ENCODE results near the gene PAPPA2.

PAPPA2 gene

DNA sequence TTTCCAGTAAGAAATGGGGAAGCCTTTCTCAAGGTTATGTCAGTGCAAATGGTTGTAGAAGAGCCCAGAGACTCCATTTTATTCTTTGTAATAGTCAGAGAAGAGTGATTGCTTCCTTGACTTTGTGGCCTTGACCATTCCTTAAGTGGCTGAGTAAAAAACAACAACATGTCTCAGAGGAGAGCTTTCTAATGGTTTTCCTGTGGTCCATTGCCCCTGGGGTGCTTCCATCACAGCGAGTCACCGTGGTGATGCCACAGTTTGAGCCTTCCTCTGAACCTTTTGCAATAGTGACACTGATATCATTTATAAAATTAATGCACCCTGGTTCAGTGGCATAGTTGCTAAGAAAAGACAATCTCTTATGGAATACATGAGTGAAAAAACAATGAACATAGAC, 38.6 kb downstream of the PAPPA2 start:
- no peak for DNase-seq (ENCODE audit: low read depth)

DNA sequence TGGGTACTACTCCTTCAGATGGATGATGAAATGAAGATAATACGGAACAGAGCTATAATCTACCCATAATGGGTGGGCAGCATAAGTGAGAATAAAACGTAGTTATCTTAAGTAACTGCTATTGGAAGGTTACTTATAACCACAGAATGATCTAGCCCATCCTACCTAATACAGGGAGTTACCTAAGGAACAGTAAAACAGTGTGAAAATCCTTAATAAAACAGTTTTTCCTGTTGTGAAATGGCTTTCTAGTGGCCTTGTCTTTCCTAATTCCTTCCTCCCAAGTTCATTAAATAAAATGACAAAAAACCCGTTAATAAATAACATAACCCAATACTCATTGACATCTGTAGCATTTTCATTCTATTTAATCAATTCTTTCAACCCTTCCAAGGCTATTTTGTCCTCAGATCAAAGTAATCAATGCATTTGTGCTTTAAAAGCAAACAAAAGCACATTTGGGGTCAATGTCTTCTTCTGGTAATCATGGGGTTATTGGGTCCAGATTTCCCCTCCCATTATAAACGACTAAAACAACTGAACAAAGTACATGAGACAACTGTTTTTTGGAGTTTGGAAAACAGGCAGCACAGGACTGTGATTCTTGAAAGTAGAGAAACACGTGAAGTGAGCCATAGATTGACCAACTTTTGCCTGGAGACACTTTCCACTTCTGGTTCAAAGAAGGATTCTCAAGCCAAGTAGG, 42.0 kb downstream of the PAPPA2 start:
- no peak for DNase-seq (ENCODE audit: low read depth)

DNA sequence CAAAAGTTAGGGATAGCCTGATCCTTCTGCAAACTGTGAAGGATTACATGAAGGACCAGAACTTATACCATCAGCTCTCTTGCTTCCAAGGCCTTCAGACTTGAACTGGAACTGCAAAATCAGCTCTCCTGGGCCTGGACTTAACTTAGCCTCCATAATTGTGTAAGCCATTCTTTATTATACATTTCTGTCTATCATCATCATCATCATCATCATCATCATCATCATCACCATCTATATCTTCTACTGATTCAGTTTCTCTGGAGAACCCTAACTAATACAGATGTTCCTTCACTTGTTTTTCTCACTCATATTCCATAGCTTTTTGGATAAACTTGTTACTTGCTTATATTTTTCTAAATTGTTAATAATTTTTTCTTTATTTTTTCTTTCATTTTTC, 50.0 kb downstream of the PAPPA2 start:
- DNase-seq (ENCODE audit: low read depth) = no peak

DNA sequence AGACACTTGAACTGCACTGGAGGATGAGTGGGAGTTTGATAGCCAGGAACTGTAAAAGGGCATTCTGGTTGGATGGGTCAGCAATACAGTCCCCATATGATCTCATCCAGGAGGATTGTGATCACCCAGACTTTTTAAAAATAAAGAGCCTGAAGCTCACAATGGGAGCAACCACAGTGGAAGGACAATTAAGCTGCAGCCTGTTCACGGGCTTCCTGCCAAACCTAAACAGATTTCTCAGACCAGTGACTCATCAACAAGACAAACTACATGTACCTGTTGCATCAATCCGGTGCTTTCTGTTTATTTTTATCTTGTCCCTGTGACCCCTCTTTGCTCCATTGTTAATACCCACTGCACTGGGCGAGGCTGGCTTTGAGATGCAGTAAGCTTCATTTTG, 52.3 kb downstream of the PAPPA2 start:
- DNase-seq (ENCODE audit: low read depth) = no peak

DNA sequence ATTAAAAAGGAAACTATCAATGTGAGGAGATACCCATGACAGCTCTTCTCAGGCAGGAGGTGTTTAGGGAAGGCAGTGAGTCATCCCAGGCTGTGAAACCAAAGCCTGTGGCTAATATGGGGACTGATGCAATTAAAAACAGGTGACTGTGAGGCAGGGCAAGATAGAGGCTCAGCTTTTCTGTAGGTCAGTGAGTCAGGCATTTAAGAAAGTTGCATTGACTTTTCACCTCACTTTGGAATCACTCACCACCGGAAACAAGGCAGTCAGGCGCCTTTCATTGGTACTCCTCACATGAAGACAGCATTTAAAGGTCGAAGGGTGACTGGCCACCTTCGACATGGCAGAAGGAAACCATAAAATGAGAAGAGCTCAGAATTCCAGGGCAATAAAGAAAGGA, 54.5 kb downstream of the PAPPA2 start:
- DNase-seq (ENCODE audit: low read depth) = no peak

DNA sequence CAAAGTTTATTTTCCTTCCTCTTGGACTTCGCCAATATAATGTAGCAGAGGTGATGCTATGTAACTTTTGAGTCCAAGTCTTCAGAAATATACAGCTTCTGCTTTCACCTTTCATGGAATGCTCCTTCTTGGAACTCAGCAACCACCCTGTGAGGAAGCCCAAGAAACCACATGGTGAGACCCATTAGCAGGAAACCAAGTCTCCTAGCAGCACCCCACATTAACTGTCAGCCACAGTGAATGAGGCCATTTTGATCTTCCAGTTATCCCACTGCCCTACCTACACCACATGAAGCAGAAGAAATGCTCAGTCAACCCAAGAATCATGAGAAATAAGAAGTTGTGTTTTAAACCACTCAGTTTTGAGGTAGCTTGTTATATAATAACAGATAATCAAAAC, 58.2 kb downstream of the PAPPA2 start:
- DNase-seq (ENCODE audit: low read depth) = no peak

DNA sequence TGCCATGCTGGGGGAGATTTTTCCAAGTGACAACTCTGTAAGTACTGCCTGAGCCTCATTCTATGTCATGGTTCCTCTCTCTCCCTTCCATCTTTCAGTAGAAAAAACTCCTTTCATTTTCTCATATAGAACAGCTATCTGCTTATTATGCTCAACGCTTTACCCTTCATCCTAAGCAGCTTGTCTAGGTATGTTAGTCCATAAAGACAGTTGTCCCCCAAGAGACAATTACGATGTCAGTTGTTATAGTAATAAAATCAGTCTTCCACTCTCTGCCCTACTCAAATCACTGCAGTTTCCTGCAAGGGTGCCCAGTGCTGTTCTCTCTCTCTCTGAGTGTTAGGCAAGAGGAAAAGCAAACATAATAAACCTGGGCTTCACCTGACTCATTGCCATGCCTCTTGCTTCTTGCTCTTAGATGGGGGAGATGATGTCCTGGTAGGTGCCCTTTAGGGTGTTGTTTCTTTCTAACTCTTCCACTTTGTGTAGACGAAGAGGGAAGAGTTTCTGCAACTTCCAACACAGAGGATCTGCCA, 59.4 kb downstream of the PAPPA2 start:
- no peak for DNase-seq (ENCODE audit: low read depth)

DNA sequence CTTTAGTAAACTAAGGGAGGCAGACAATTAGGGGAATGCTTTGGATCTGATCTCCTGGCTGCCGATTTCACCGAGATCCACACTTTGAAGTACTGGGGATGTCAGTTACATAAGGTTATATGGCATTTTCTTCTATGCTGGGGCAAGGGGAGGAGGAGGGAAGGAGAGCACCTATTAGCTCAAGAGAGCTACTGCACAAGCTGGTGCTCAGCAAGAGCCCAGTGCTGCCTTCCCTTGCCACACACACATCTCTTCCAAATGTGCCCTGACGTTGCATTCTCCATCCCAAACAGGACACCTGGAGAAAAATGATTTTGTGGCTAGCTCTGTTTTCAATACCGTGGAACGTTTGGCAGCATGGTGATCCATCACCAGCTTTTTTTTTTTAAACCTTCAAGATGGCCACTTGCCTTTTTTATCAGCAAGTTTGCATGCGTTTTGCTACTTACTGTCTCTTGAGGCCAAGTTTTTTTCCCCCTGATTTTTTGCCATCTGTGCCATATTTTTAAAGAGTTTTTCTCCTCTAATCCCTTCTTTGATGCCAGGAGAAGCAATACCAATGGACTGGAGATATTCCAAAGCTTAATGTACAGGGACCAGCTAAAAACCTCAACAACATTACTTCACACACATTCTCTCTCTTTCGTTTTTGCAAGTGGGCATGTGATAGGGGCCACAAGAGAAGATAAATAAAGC, 66.6 kb downstream of the PAPPA2 start:
- no peak for DNase-seq (ENCODE audit: low read depth)

DNA sequence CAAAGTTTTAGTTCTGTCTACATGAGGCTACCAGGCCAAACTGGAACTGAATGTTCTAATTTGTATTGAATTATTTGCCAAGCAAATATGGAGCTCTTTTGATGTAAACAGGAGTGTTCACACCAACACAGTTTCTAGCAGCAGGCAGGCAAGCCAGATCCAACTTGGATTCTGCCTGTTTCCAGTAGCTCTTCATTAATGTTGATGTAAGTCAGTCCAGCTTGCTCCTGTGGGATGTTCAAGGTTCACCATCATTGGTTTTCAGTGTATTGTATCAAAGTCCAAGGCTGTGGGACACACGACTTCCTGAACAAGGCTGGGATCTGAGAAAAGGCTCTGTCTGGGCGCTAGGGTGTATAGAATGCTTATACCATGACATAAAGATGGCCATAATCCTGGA, 68.1 kb downstream of the PAPPA2 start:
- DNase-seq (ENCODE audit: low read depth) = no peak

DNA sequence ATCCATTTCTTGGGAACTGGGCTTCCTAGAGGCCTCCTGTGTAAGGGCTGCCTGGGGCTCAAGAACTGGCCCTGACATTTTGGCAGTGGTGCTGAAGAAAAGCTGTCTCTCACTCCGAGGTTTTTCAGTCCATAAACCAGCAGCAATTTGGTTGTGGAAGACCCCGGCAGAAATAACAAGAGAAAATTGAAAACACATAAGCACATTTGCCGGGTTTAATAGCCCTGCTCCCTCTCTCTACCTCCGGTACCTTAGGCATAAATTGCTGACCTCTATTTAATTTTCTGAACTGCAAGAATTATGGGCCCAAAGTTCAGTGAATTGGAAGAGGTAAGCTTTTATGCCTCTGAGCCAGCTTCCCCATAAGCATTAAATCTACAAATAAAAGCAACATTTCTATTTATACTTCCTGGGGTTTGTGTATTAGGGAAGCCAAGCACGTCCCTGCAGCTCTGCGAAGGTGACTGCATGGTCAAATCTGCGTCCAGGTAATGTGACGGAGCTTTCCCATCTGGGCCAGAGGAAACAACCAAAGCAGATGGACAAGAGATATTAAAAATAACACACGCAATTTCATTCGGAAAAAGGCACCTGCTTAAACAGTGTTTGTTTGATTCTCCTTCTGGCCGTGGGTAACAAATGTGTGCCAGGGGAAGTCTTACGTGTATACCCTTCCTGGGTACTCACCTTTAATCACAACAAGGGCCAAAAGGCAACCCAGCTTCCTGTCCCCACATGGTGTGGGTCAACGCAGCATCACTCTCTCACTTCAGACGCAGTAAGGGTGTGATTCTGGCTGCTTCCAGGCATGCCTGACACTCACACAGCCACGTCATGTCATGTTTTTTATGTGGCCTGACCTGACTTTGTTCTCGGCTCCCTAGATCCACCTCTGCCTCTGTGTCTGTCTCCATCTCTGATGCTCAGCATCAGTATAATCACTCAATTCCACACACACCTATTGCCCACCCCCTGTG, 69.2 kb downstream of the PAPPA2 start:
- DNase-seq (ENCODE audit: low read depth) = no peak

DNA sequence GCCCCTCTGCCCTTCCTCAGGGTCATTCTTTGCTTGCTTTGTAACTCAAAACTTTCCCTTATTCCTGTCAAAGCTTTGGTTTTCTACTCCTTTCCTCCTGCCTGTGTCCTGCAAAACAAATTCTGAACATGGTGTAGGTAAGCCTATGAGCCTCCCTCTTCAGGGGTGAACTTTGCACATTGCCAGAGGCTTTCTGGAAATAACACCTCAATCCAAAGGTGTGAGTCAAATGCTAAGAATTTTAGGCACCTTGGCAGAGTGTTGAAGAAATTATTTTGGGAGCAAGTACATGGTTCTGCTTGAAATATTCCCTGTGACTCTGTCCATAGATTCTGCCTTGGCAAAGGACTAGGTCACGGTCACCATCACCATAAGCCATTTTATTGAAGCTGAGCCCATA, 70.0 kb downstream of the PAPPA2 start:
- no peak for DNase-seq (ENCODE audit: low read depth)

DNA sequence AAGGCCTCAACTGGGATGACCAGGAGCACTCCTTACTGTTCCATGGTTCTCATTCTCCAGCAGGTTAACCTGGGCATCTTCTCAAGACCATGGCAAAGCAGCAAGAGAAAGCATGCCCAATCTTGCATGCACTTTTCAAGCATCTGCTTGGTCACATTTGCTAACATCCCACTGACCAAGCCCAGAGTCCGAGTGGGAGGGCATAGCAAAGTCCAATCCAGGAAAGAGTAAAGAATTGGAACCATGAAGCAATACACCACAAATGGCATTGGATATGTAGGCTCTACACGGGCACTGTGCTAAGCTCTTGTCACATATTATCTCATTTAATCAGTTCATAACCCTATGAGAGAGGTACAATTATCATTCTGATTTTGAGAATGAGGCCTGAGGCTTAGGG, 73.6 kb downstream of the PAPPA2 start:
- DNase-seq (ENCODE audit: low read depth) = no peak

DNA sequence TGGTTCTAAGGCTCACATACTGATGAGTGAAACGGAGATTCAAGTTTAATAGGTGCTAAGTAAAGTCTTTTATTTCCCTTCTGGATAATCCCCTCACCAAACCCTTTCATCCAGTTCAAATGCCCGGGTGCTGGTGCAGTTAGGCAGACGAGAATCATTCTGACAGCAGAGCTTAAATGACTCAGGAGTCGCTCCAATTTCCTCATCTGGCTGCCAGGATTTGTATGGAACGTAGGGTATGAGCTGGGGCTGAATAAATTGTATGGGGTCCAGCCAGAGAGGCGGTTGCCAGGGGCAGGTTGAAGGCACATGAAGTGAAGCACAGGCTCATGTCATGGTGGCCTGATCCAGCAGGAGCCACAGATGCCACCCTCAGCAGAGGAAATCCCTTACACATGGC, 76.0 kb downstream of the PAPPA2 start:
- no peak for DNase-seq (ENCODE audit: low read depth)

DNA sequence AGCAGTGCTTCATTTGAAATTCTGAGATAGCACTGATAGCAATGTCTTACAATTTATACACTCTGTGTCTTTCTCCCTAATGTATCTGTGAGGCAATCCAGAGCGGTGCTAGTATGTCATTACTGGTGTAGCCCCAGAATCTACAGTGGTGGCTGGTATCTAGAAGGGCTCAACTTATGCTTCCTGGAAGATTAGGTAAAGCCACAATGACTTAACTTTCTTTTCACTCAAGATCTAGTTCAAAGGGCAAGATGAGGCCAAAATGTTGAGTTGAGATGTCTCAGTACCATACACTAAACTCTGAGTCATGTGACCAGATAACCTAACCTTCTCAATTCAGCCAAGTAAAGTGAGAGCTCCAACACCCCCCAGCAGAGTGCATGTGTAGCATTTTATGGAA, 77.5 kb downstream of the PAPPA2 start:
- DNase-seq (ENCODE audit: low read depth) = no peak

DNA sequence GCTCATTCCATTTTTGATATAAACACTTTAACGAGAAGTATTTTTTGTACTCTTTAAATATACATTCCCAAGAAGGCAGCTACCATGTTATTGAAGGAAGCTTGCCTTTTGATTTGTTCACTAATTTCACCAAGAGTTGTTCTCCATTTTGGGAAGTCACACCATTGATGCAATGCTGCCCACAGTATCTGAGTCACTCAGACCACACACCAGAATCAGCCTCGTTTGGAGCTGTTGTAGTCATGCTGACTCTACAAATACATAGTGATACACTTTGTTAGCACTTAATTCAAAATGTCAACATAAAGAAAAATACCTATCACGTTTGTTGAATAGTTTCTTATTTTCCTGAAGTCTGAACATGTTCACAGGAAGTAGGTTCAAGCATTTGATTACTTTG, 78.7 kb downstream of the PAPPA2 start:
- no peak for DNase-seq (ENCODE audit: low read depth)

DNA sequence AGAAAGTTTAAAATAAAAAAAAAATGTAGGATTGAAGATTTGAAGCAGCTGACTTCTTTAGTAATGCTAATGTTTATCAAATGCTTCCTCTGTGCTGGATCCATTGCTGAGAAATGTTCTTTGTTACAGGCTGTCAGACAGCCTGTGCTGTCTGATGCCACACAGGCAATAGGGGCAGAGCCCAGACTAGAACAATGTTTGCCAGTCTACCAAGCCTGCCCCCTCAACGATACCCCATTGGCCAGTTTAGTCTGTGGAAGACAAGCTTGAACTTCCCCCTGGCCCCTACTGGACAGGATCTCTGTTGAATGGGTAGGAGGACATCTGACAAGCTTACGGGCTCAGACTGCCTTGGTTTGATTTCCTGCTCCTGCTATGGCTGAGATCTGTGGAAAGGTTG, 79.4 kb downstream of the PAPPA2 start:
- DNase-seq (ENCODE audit: low read depth) = no peak

DNA sequence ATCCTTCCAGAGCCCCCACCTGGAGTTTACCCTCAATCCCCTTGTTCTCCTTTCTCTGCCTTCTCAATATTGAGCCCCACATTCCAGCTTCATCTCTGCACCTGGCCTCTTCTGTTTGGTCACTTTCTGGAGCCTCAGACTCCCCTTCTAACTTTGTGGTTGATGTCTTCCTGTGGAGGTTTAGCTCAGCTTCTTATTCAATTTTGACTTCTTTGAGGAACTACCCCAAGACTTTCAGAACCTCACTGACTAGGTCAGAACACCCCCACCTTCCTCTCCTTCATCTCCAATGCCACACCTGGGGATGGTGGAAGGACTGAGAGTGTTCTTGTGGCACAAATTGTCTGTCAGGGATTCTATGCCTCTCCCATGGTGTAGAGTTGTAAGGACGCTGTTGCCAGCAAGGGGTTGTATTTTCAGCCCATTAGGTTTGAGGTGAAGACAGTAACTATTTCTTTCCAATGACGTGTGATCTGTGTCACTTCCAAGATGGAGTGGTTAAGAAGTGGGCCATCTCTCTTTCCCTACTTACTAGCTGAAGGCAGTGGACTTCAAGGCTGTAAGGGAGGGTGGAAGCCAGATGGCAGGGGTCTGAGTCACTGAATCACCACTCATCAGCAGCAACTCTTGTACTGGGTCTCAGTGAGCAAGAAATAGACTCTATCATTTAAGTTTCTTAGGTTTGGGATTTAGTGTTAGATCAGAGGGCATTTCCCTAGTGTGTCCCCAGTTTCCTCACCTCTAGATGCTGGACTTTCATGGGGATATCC, 80.6 kb downstream of the PAPPA2 start:
- no peak for DNase-seq (ENCODE audit: low read depth)

DNA sequence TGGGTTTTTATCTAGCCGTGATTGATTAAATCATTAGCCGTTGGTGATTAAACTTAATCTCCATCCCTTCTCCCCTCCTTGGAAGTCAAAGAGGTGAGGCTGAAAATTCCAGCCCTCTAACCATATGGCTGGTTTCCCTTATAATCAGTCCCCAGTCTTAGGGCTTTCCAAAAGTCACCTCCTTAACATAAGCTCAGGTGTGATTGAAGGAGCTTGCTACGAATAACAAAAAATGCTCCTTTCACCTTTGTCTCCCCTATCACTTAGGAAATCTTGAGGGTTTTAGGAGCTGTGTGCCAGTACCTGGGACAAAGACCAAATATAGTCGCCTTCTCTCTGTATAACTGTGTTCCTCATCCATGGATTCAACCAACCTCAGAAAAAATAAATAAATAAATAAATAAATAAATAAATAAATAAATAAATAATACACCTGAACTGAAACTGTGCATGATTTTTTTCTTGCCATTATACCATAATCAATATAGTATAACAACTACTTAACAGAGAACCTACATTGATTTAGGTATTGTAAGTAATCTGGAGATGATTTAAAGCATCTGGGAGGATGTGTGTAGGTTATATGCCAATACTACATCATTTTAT, 82.2 kb downstream of the PAPPA2 start:
- DNase-seq (ENCODE audit: low read depth) = no peak

DNA sequence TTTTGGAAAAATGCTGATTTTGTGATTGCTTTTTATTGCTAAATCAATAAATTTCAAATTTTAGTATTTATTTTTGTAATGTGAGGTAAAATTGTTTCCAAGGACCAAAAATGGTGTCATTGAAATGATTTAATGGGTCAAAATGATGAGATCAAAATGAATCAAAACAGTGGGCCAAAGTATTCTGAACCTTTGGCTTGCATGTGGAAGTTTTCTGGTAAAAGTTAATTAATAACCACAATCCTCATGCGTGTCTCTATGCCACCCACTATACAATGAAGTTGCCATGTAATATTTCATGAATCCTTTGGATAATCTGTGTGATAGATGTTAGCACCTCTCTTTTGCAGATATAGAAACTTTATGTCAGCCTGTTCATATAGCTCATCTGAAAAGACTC, 83.8 kb downstream of the PAPPA2 start:
- no peak for DNase-seq (ENCODE audit: low read depth)

DNA sequence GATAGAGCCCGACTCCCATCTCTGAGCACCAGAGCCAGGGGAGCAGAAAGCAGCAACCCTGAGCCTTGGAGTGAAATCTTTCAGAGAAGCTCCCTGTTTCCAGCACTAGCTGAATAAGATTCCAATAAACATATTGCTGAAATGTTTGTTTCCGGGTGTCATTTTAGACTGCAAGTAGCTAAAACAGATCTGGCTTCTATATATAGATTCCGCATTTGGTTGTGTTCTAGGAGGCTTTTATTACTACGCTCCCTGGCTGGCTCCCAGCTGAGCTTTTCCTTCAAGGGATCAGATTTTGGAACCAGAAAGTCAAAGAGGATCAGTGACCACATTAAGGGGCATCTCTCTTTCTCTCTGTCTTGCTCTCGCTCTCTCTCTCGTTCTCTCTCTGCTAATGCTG, 88.2 kb downstream of the PAPPA2 start:
- DNase-seq (ENCODE audit: low read depth) = no peak

DNA sequence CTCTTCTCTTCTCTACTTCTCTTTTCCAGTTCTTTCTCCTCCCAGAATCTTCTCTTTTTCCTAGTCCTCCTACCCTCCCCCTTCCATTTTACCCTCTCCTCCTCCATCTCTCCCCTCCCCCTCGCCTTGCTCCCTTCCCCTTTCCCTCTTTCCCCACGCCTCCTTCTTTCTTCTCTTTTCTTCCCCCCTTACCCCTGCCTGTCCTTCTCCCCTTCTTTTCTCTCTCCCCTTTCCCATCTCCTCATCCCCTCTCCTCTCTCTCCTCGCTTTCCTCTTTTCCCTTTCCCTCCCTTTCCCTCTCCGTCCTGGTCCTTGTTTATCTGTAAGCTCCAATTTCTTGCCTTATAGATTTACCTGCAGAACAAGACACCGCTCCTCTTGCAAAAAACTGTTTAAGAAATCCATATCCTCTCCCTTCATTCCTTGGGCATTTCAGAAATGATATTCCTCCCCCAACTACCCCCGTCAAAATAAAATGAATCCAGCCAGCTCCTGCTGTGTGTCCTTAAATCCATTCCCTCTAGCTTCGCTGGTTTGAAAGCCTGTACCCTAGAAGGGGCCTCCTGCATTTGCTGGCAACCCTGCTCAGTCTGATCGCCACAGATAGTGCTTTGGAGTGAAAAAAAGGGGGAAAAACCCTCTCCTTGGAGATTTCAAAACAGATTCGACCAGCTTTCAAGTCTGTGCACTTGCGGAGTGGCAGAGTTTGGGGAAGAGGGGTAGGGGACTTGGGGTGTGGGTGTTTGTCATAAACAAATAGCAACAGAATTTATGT, 89.4 kb downstream of the PAPPA2 start:
- DNase-seq (ENCODE audit: low read depth) = no peak
